NCI-H2196 treated with DMSO at 0.1 percent for 48 hours (cell line): ENCODE data around the gene ESR1.
A peak's percentile ranks its signal among the peaks of the same experiment; 100 is the strongest.
"Not testable (repeated sequence)": the region's sequence is repeated elsewhere in the genome, so short reads cannot be mapped to it uniquely, and the experiment has no call there.

Experiments used
- DNase-seq: peaks from one replicate; lab custom pipeline; 2025; ENCODE audit not compliant: unreplicated experiment; lab: John Stamatoyannopoulos, UW

Gene ESR1

DNA sequence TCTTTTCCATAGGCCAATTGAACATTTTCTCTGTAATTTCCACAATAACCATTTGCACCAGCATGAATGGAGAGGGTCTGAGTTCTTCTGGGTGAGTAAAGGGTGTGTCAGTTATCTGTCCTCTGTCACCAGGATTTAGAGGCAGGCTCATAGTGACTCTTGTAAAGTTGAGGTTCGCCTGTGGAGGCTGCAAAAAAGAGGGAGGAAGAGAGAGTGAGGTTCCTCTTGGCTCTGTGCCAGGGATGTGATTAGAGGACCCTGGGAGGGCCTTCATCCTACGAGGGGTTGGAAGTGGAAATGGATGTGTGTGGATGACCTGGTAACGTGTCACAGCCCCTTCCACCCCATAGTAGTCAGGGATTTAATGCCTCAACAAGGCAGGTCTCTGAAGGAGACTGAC lies 242.0 kb downstream of the ESR1 start:
- no peak for DNase-seq

DNA sequence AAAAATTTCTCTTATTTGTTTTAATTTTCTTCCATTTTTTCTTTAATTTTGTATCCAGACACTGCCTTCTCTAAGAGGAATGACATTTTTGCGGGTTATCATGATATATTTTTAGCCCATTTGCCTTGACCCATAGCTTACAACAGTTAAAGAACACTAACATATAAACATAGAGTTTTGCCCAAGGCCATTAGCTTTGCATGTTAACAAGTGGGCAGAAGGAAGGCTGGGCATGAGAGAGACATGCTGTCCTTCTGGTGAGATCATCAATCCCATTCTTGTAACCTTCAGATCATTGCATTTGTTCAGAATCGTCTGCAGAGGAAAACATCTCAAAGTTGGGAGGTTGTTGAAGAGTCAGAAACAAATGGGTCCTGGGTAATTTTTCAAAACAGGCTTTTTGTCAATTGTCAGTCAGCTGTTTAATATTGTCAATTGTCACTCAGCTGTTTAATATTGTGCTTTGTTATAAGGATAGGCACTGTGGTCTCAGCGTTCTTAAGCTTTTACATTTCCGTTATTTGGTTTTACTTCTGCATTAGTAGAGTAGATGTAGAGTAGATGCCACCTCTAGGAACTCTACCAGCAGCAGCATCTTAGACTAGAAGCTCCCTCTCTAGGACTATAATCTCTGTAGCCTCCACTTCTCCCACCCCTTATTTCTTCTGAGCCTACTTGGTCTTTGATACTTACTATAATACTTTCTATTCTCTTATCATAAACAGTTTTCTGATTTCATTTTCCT lies 243.1 kb downstream of the ESR1 start:
- DNase-seq, result no peak

DNA sequence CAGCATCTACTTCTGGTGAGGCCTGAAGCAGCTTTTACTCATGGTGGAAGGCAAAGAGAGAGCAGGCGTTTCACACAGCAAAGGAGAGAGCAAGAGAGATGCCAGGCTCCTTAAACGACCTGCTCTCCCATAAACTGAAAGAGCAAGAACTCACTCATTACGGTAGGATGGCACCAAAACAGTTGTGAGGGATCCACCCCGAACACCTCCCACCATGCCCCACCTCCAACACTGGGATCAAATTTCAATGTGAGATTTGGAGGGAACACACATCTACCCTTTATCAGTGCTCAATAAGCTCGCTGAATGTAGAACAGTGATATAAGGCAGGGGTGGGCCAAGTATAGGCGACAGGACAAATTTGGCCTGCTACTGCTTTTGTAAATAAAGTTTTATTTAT lies 244.6 kb downstream of the ESR1 start:
- DNase-seq, result no peak

DNA sequence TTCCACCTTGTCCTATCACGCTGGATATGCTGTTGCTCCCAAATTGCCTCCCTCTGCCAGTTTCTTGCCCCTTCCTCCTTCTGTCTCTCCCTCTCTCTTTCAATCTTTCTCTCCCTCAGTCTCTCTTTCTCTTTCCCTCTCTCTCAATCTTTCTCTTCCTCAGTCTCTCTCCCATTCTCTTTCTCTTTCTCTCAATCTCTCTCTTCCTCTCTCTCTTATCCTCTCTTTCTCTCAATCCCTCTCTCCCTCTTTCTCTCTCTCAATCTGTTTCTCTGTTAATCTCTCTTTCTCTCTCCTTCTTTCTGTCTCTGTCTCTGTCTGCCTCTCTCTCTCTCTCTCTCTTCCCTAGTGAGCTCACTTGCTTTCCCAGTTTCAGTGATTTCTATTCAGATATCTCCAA lies 245.8 kb downstream of the ESR1 start:
- DNase-seq, result no peak

DNA sequence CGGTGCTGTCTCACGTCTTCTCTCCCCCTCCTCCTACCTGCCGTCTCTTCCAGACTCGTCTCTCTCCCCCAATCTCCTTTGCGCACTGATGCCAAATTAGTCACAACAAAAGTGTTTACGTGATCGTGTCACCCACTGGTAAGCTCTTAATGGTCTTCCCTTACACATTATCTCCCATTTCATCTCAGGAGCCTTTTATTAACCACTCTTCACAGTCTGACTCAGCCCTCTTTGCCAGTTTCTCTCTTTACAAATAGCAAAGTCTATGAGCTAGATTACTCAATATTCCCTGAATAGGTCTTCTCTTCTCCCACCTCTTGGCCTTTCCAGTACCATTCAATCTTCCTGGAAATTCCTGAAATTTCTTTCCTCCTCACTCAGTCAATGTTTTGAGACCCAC lies 247.0 kb downstream of the ESR1 start:
- peak; percentile 22 for DNase-seq

DNA sequence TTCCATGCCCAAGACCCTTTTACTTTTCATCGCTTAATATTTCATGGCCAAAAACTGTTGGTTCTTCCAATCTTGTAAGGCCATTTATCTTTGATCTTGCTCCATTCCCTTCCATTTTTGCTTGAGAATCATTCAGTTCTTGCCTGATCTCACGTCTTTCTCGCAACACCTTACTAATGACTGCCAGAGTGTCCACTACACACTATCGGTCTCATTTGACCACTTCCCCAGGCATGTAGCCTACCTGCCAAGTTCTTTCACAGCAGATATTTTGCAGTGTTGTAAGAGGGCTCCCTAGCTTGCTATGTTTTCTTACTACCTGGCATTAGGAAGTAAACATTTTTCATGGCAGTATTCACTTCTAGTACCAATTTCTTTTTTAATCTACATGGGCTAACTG lies 248.0 kb downstream of the ESR1 start:
- DNase-seq, result no peak

DNA sequence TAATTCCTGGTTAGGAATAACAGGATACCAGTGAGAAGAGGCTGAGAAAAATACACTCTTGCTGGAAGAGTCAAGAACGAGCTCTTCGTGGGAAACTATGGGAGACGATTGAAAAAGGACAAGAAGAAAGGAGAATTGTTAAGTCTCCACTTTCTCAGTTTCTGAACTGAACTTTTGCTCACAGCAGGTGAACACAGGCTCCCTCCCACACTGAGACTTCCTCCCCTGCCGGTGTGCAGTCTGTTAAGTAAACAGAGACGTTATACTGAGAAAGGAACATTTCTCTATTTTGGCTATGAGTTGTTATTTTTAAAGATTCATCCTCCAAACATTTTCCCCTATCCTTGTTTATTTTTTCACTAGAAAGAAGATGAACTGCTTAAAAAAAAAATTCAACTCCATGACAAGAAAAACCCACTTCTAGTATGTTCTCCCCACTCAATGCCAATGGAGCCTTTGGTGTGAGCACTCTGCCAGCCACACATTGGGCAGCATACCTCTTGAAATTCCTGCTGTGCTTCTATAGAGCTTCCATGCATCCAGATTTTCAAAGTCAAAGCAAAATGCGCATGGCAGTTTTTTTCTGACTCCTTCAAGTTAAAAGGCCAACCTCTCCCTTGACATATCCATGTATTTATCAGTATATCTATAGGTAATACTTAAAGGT lies 250.5 kb downstream of the ESR1 start:
- DNase-seq, result no peak

DNA sequence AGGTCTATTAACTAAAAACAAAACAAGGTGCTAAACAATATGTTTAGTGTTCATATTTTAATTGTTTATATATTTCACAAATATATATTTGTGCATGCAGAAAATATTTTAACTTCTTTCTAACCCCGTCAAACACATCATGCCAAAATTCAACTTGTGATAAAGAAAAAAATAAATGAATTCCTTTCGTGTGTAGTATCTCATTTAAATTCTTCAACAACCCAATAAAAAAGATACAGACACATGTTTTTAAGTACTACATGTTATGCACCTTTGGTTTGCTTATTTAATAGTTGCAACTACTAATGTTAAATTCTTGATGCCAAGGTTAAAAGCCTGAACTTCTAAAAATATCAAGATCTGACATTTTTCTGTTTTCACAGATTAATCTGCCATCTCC lies 252.4 kb downstream of the ESR1 start:
- DNase-seq, result no peak

DNA sequence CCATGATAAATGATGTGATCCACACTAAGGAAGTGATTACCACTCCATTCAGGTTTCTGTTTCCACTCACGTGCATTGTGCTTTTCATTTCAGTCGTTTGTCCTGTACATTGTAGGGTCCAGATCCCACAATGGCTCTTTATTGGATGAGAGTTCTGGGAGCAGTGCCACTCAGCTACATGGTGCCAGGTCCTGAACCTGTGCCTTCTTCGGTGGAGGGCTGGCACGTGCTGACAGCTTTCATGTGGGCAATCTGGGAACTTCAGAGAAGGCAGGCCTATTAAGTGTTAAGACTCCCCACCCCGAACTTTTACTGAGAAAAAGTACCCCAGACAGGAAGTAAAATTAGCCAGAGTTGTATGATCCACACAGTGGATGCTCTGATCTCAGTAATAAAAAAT lies 255.0 kb downstream of the ESR1 start:
- DNase-seq, result no peak

DNA sequence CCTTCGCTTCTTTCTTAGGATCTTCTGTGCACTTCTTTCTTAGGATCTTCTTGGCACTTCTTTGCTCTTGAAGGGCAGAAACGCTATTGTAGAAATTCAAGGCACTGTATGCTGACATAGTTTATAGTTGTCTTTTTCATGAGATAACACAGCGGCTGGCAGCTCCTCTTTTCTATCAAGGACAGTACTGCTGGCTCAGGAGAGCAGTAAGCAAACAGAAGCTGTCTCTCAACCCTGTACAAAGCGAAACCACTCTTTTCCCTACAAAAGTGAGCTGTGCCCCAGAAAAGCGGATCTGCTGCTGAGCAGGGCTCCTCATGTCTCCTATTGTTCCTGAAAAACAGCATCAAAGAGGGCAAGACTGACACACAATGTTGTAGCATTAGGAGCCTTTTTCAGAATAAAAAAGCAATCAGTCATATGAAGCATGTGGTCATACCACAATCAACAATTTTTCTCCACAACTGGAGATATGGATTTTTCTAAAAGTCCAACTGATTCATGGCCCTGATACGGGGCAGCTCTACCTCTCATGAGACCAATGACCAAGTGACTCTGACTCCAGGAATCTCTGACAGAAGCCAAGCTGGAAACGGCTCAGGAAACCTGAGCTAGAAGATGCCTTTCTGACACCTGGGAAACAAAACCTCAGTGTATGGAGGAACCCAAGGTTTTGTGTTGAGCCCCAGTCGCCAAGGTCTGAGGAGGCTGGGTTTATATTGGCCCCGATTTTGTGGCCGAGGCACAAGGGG lies 255.9 kb downstream of the ESR1 start:
- DNase-seq, result no peak

DNA sequence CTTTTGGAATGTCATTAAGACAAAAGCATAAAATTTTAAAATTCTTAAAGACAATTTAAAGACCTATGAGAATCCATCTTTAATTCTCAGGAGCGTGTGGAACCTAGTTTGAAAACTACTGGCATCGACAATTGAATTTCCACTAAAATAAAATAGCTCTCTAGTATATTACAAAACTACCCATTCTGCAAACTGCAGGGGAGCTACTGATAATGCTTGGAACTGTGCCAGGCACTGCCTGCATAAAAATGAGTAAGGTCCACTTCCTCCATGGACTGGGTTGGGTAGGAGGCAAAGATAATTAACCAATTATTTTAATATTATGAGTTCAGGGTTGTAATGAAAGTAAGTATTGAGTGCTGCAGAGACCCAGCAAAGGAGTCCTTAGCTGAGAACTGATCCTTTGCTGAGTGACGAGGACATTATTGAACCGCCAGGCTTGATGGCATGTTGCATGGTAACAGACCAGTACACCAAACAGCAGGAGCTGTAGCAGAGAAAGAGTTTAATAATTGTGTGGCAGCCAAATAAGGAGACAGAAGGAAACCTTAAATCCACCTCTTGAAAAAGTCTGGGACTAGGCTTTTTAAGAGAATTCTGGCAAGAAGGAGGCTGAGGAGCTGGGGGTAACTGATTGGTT lies 261.3 kb downstream of the ESR1 start:
- no peak for DNase-seq

DNA sequence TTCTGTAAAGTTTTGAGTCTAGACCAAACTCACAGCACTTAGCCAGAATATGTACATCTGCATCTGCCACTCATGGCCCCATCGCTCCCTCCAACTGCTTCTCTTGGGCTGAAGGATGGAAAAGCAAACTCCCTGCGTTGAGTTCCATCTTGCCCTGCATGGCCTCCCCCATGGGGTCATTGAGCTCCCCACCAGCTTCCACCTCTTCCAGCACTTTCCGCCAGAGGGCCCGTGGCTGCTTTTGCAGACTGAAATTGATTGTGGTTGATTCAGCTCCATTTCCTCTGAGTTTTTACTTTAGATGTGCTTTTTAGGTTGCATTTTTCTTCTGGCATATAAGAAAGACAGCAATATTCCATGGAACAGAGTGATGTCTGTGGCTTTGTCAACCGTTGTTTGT lies 263.1 kb downstream of the ESR1 start:
- no peak for DNase-seq

DNA sequence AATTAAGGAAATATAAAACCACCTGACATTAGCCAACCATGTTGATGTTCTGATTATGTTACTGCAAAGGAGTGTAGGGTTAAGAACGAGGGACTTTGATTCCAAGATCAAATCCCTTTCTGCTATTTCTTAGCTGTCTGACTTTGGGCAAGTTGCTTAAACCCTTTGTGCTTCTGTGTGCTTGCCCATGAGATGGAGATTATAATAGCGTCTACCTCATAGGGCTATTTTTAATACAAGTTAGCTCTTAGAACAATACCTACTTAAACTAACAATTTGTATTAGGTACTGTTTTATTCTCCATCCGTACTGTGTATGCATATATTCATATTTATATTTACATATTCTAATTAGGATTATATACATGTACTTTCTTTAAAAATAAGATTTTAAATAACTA lies 263.8 kb downstream of the ESR1 start:
- DNase-seq, result no peak

DNA sequence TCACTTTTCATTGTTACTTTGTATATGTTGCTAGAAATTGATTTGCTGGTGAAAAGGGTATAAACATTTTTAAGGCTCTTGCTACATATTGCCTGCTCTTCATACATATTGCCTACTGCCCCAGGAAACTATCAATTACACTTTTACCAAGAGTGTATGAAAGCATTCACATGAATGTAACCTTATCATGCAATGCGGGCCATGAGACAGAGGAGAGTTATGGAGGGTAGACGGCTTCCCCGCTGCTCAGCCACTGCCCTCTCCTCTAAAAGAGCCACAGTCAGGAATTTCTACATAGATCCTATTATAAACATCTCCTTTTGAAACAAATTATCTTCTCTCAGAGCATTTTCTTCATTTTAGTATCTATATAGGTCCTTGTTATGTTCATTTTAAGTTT lies 264.4 kb downstream of the ESR1 start:
- no peak for DNase-seq

DNA sequence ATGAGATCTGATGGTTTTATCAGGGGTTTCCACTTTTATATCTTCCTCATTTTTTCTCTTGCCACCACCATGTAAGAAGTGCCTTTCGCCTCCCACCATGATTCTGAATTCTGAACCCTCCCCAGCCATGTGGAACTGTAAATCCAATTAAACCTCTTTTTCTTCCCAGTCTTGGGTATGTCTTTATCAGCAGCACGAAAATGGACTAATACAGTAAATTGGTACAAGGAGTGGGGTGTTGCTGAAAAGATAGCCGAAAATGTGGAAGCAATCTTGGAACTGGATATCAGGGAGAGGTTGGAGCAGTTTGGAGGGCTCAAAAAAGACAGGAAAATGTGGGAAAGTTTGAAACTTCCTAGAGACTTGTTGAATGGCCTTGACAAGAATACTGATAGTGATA lies 268.8 kb downstream of the ESR1 start:
- DNase-seq, result not testable (repeated sequence)

DNA sequence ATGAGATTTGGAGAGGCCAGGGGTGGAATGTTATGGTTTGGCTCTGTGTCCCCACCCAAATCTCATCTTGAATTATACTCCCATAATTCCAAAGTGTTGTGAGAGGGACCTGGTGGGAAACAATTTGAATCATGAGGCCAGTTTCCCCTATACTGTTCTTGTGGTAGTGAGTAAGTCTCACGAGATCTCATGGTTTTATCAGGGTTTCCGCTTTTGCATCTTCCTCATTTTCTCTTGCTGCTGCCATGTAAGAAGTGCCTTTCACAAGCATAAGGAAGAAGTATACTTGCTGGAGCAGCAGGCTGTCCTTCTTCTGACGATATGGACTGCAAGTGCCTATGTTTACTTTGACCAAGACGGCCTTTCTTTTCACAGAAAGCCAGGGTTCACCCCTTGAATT lies 270.5 kb downstream of the ESR1 start:
- DNase-seq, result no peak

DNA sequence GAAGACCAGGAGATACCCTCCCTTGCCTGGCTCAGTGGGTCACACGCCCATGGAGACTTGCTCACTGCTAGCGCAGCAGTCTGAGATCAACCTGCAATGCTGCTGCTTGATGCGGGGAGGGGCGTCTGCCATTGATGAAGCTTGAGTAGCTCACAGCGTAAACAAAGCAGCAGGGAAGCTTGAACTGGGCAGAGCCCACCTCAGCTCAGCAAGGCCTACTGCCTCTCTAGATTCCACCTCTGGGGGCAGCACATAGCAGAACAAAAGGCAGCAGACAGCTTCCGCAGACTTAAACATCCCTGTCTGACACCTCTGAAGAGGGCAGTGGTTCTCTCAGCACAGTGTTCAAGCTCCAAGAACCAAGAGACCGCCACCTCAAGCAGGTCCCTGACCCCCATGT lies 271.3 kb downstream of the ESR1 start:
- DNase-seq, result no peak

DNA sequence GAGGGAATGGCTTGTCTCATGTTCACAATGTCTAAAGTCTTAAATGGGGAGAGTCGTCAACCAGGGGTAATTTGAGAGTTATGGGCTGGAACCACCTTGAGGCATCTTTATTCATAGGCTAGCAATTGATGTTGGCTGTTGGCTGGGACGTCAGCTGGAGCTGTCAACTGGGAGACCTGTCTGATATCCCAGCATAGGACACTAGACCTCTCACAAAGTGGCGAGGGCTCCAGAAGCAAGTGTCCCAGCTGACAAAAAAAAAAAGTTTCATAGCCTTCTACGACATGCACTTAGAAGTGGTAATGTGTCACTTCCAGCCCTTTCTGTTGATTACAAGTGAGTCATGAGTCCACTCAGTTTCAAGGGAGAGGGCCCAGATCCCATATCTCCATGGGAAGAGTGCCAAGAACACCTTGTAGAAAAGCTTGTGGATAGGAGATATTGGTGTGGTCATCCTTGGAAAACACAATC lies 278.0 kb downstream of the ESR1 start:
- DNase-seq, result no peak

DNA sequence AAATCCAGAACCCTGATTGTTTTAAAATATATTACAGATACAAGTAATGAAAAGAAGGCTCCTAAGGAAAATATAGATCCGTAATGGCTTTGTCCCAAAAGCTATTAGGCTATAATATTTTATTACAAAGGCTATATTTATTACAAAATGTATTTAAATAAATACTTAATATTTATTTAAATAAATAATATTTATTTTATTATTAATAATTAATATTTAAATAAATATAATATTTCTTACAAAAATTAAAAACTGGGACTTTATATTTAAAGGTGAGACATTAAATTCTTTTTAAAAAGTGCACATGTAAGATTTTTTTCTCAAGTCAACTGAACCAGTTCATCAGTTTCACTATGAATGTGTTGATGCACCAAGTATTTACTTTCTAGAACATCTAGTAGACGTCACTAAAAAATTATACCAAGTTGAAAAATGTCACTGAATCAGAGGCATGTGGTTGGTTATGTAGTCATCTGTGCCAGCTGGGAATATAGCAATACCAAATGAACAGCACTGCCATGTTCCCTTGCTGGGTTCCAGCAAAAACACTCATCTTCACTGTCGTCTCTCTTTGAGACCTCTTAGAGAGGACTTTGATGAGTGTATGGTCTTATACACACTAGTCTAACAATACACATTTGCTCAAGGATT lies 278.9 kb downstream of the ESR1 start:
- no peak for DNase-seq

DNA sequence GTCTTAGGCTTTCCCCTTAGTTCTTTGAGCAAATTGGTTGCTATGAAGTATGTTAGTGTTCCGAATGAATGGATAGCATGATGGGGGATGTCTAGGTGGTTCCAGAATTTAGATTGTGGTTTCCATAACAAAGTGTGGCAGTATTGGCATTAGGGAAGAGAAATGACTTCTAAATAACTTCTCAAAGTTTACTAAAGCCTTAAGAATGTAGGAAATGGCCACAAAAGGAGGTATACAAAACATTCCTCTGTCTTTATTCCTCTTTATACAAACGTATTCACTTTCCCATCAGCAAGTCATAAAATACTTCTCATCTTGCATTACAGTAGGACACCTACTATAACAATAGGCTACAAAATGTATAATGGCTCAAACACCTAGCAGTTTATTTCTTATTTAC lies 279.6 kb downstream of the ESR1 start:
- no peak for DNase-seq

DNA sequence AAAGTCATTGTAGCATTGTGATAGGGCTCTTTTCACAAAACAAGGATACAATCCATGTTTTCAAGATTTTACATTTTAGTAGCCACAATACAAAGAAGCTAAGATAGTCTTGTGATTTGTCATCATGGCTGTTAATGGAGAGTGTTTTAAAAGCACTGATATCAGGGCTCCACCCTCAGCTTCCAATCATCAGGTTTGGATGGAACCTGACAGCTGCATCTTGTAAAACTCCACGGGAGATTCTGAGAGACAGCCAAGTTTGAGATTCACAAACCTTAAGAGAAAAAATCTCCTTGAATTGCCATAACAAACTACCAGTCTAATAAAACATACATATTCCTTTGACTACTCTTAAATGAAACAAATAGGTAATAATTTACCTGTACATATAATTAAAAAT lies 280.2 kb downstream of the ESR1 start:
- no peak for DNase-seq
